ENCODE data around the gene EGF.

Gene EGF

GRCh38 chr4:109959195-109959594 lies 46.5 kb downstream of the EGF start:
- Histone ChIP-seq H3K4me1 (ENCODE audit: control insufficient read depth, insufficient read depth, low read length, unreplicated experiment) (no peaks in the 10 kb centered on the region), H3K27ac (ENCODE audit: low read depth, low read length) (no peak overlapping the region), H3K36me3 (ENCODE audit: insufficient read depth, low read length) (no peaks in the 10 kb centered on the region), H3K79me2 (ENCODE audit: control insufficient read depth, insufficient read depth, low read length, unreplicated experiment) (no peaks in the 10 kb centered on the region), H3K4me3 (ENCODE audit: low read depth, low read length) (no peak overlapping the region), H3K27me3 (ENCODE audit: insufficient read depth, low read length) (no peaks in the 10 kb centered on the region), H2AFZ (ENCODE audit: low read length, unreplicated experiment) (no peak overlapping the region)

DNA sequence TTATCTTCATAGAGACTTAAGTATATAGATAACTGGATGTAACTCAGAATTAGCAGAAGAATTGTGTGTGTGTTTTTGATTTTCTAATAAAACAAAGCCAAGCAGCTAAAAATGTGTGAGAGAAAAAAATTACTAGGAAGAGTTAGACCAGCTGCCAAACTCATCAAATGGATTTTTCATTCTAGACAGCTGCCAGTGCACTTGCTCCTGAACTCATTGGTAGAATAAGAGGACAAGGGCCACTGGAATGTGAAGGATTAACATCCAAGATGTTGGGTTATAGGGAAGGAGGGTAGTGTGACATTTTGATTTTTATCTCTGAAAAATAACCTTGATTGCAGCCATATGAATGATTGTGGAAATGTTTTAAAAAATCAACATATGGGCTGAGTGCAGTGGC lies 49.7 kb downstream of the EGF start:
- Histone ChIP-seq H3K27me3 (ENCODE audit: insufficient read depth, low read length) (no peaks in the 10 kb centered on the region), H3K36me3 (ENCODE audit: insufficient read depth, low read length) (no peaks in the 10 kb centered on the region), H2AFZ (ENCODE audit: low read length, unreplicated experiment) (no peak overlapping the region), H3K27ac (ENCODE audit: low read depth, low read length) (no peak overlapping the region), H3K4me1 (ENCODE audit: control insufficient read depth, insufficient read depth, low read length, unreplicated experiment) (peaks cover 3% of the 10 kb centered on the region), H3K79me2 (ENCODE audit: control insufficient read depth, insufficient read depth, low read length, unreplicated experiment) (no peaks in the 10 kb centered on the region), H3K4me3 (ENCODE audit: low read depth, low read length) (no peak overlapping the region)

- Histone ChIP-seq H2AFZ (ENCODE audit: low read length, unreplicated experiment) (no peak overlapping the region), H3K4me1 (ENCODE audit: control insufficient read depth, insufficient read depth, low read length, unreplicated experiment) (peaks cover 13% of the 10 kb centered on the region), H3K27ac (ENCODE audit: low read depth, low read length) (no peak overlapping the region), H3K36me3 (ENCODE audit: insufficient read depth, low read length) (no peaks in the 10 kb centered on the region), H3K4me3 (ENCODE audit: low read depth, low read length) (no peak overlapping the region), H3K79me2 (ENCODE audit: control insufficient read depth, insufficient read depth, low read length, unreplicated experiment) (no peaks in the 10 kb centered on the region), H3K27me3 (ENCODE audit: insufficient read depth, low read length) (0 out of 2 replicates have a peak, but pooled peaks cover 6% of the 10 kb centered on the region)
These were observed 54.3 kb downstream of the EGF start for GRCh38 chr4:109966891-109967481.

DNA sequence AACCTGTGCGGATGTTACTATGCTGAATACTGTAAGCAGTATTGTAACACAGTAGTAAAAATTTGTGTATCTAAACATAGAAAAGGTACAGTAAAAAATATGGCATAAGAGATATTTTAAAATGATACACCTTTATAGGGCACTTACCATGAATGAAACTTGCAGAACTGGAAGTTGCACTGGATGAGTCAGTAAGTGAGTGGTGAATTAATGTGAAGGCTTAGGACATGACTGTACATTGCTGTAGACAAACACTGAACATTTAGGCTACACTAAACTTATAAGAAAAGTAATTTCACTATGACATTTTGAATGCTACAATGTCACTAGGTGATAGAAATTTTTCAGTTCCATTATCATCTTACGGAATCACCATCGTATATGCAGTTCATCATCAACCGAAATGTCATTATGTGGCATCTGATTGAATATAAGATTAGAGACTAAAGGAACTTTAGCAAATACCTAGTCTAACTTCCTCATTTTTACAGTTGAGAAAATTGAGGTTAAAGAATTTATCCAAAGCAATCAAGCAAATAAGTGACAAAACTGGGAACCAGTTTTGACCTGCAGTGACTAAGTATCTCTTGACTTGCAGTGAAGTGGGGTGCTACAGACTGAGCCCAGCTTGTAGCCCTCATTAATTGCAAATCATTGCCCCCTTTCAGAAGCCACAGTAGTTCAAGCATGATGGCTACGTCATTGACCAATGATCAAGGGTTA lies 55.3 kb downstream of the EGF start:
- Histone ChIP-seq H3K4me3 (ENCODE audit: low read depth, low read length) (no peak overlapping the region), H2AFZ (ENCODE audit: low read length, unreplicated experiment) (no peak overlapping the region), H3K27ac (ENCODE audit: low read depth, low read length) (no peak overlapping the region), H3K27me3 (ENCODE audit: insufficient read depth, low read length) (0 out of 2 replicates have a peak, but pooled peaks cover 6% of the 10 kb centered on the region), H3K4me1 (ENCODE audit: control insufficient read depth, insufficient read depth, low read length, unreplicated experiment) (peaks cover 13% of the 10 kb centered on the region), H3K79me2 (ENCODE audit: control insufficient read depth, insufficient read depth, low read length, unreplicated experiment) (no peaks in the 10 kb centered on the region), H3K36me3 (ENCODE audit: insufficient read depth, low read length) (no peaks in the 10 kb centered on the region)

GRCh38 chr4:109969087-109969486 lies 56.4 kb downstream of the EGF start:
- no peaks in the 10 kb centered on the region for H3K79me2 ChIP-seq (ENCODE audit: control insufficient read depth, insufficient read depth, low read length, unreplicated experiment)
- 0 out of 2 replicates have a peak, but pooled peaks cover 6% of the 10 kb centered on the region for H3K27me3 ChIP-seq (ENCODE audit: insufficient read depth, low read length)
- no peak overlapping the region for H3K27ac ChIP-seq (ENCODE audit: low read depth, low read length)
- no peaks in the 10 kb centered on the region for H3K36me3 ChIP-seq (ENCODE audit: insufficient read depth, low read length)
- H2AFZ ChIP-seq (ENCODE audit: low read length, unreplicated experiment), result no peak overlapping the region
- H3K4me3 ChIP-seq (ENCODE audit: low read depth, low read length), result no peak overlapping the region
- peaks cover 13% of the 10 kb centered on the region for H3K4me1 ChIP-seq (ENCODE audit: control insufficient read depth, insufficient read depth, low read length, unreplicated experiment)

- H3K4me1 ChIP-seq (ENCODE audit: control insufficient read depth, insufficient read depth, low read length, unreplicated experiment), result peaks cover 13% of the 10 kb centered on the region
- H3K79me2 ChIP-seq (ENCODE audit: control insufficient read depth, insufficient read depth, low read length, unreplicated experiment), result no peaks in the 10 kb centered on the region
- H3K4me3 ChIP-seq (ENCODE audit: low read depth, low read length), result no peak overlapping the region
- H3K36me3 ChIP-seq (ENCODE audit: insufficient read depth, low read length), result no peaks in the 10 kb centered on the region
- H2AFZ ChIP-seq (ENCODE audit: low read length, unreplicated experiment), result no peak overlapping the region
- H3K27me3 ChIP-seq (ENCODE audit: insufficient read depth, low read length), result 0 out of 2 replicates have a peak, but pooled peaks cover 6% of the 10 kb centered on the region
- H3K27ac ChIP-seq (ENCODE audit: low read depth, low read length), result no peak overlapping the region
These were observed 57.2 kb downstream of the EGF start for GRCh38 chr4:109969919-109970318.

GRCh38 chr4:109972786-109973528 lies 60.3 kb downstream of the EGF start:
- Histone ChIP-seq H3K79me2 (ENCODE audit: control insufficient read depth, insufficient read depth, low read length, unreplicated experiment) (no peaks in the 10 kb centered on the region), H3K36me3 (ENCODE audit: insufficient read depth, low read length) (no peaks in the 10 kb centered on the region), H2AFZ (ENCODE audit: low read length, unreplicated experiment) (no peak overlapping the region), H3K27ac (ENCODE audit: low read depth, low read length) (no peak overlapping the region), H3K4me1 (ENCODE audit: control insufficient read depth, insufficient read depth, low read length, unreplicated experiment) (peaks cover 4% of the 10 kb centered on the region), H3K4me3 (ENCODE audit: low read depth, low read length) (no peak overlapping the region), H3K27me3 (ENCODE audit: insufficient read depth, low read length) (0 out of 2 replicates have a peak, but pooled peaks cover 6% of the 10 kb centered on the region)

GRCh38 chr4:109973529-109973905 lies 60.8 kb downstream of the EGF start:
- H3K4me3 ChIP-seq (ENCODE audit: low read depth, low read length), result no peak overlapping the region
- H3K27me3 ChIP-seq (ENCODE audit: insufficient read depth, low read length), result 0 out of 2 replicates have a peak, but pooled peaks cover 6% of the 10 kb centered on the region
- no peaks in the 10 kb centered on the region for H3K4me1 ChIP-seq (ENCODE audit: control insufficient read depth, insufficient read depth, low read length, unreplicated experiment)
- no peak overlapping the region for H3K27ac ChIP-seq (ENCODE audit: low read depth, low read length)
- no peaks in the 10 kb centered on the region for H3K36me3 ChIP-seq (ENCODE audit: insufficient read depth, low read length)
- H2AFZ ChIP-seq (ENCODE audit: low read length, unreplicated experiment), result no peak overlapping the region
- H3K79me2 ChIP-seq (ENCODE audit: control insufficient read depth, insufficient read depth, low read length, unreplicated experiment), result no peaks in the 10 kb centered on the region

- Histone ChIP-seq H3K79me2 (ENCODE audit: control insufficient read depth, insufficient read depth, low read length, unreplicated experiment) (no peaks in the 10 kb centered on the region), H3K4me3 (ENCODE audit: low read depth, low read length) (no peak overlapping the region), H3K27ac (ENCODE audit: low read depth, low read length) (no peak overlapping the region), H3K4me1 (ENCODE audit: control insufficient read depth, insufficient read depth, low read length, unreplicated experiment) (peaks cover 16% of the 10 kb centered on the region), H3K27me3 (ENCODE audit: insufficient read depth, low read length) (0 out of 2 replicates have a peak, but pooled peaks cover 6% of the 10 kb centered on the region), H3K36me3 (ENCODE audit: insufficient read depth, low read length) (no peaks in the 10 kb centered on the region), H2AFZ (ENCODE audit: low read length, unreplicated experiment) (no peak overlapping the region)
These were observed 63.5 kb downstream of the EGF start for GRCh38 chr4:109976189-109976588.

- Histone ChIP-seq H3K27me3 (ENCODE audit: insufficient read depth, low read length) (no peaks in the 10 kb centered on the region), H3K79me2 (ENCODE audit: control insufficient read depth, insufficient read depth, low read length, unreplicated experiment) (no peaks in the 10 kb centered on the region), H3K4me1 (ENCODE audit: control insufficient read depth, insufficient read depth, low read length, unreplicated experiment) (peaks cover 17% of the 10 kb centered on the region), H3K27ac (ENCODE audit: low read depth, low read length) (no peak overlapping the region), H3K36me3 (ENCODE audit: insufficient read depth, low read length) (no peaks in the 10 kb centered on the region), H2AFZ (ENCODE audit: low read length, unreplicated experiment) (no peak overlapping the region), H3K4me3 (ENCODE audit: low read depth, low read length) (no peak overlapping the region)
These were observed 65.3 kb downstream of the EGF start for GRCh38 chr4:109977854-109978501.
